Activated T-helper 1 cell treated with Interleukin-2 at 50 U/mL for 16 hours (primary cell): Measurements from ENCODE around the gene RGL1.

ENCODE experiments used
- DNase-seq: peaks from one replicate; pipeline ENCODE4 v3.0.0-alpha.2; 2020; ENCODE audit warnings: low read depth

The RGL1 gene

GRCh38 chr1:183869664-183870063, 64.7 kb downstream of the RGL1 start:
- DNase-seq, result no peak

GRCh38 chr1:183870351-183871077, 65.6 kb downstream of the RGL1 start:
- no peak for DNase-seq

- no peak for DNase-seq
These were observed 66.2 kb downstream of the RGL1 start for GRCh38 chr1:183871142-183871541.

- DNase-seq, result no peak
These were observed 66.7 kb downstream of the RGL1 start for GRCh38 chr1:183871601-183872000.

- no peak for DNase-seq
These were observed 67.5 kb downstream of the RGL1 start for GRCh38 chr1:183872403-183872802.

GRCh38 chr1:183873642-183874041, 68.7 kb downstream of the RGL1 start:
- DNase-seq, result no peak

- no peak for DNase-seq
These were observed 71.4 kb downstream of the RGL1 start for GRCh38 chr1:183876309-183876708.

GRCh38 chr1:183877053-183877720, 72.3 kb downstream of the RGL1 start:
- DNase-seq, result no peak

GRCh38 chr1:183879494-183879893, 74.6 kb downstream of the RGL1 start:
- no peak for DNase-seq

GRCh38 chr1:183879966-183880365, 75.0 kb downstream of the RGL1 start:
- no peak for DNase-seq

- no peak for DNase-seq
These were observed 75.8 kb downstream of the RGL1 start for GRCh38 chr1:183880531-183881243.

GRCh38 chr1:183881387-183882131, 76.6 kb downstream of the RGL1 start:
- DNase-seq, result no peak

- DNase-seq, result no peak
These were observed 77.6 kb downstream of the RGL1 start for GRCh38 chr1:183882335-183883167.

GRCh38 chr1:183883623-183884022, 78.7 kb downstream of the RGL1 start:
- no peak for DNase-seq

- DNase-seq, result no peak
These were observed 79.6 kb downstream of the RGL1 start for GRCh38 chr1:183884526-183884925.

GRCh38 chr1:183885142-183885735, 80.3 kb downstream of the RGL1 start:
- DNase-seq, result no peak

GRCh38 chr1:183886083-183886828, 81.3 kb downstream of the RGL1 start:
- DNase-seq, result no peak

GRCh38 chr1:183886853-183887252, 81.9 kb downstream of the RGL1 start:
- no peak for DNase-seq

- DNase-seq, result no peak
These were observed 83.2 kb downstream of the RGL1 start for GRCh38 chr1:183887826-183888819.
